Caco-2 (cell line): ENCODE measurements around the gene CAMK1D. TPM values are rescaled to one million over a fixed set of nuclear protein-coding genes. Genes with fewer than 3 reads are reported as not detected.

Experiments used
- BruUV-seq: library from RNA; stranded (reverse); fragments of 400-500 nt; replicated peaks from 2 replicates; lab custom pipeline; 2021; lab: Mats Ljungman, UMichigan
- CTCF ChIA-PET: fragments of 300-600 bp; sonication (Branson Sonifier 250); formaldehyde crosslinking; loops from one replicate; lab custom pipeline; 2022; ENCODE audit warnings: antibody characterized with exemption; lab: Charles Lee
- POLR2A ChIA-PET: fragments of 300-600 bp; sonication (Branson Sonifier 250); formaldehyde crosslinking; loops from one replicate; lab custom pipeline; 2022; ENCODE audit warnings: antibody characterized with exemption; lab: Charles Lee
- DNase-seq, 2 experiments: peaks; one replicate each; pipeline versions ENCODE4 v3.0.0 to v3.0.0-alpha.2; 2020 to 2022
- H3K27me3 ChIP-seq: replicated peaks from 2 replicates; pipeline ENCODE4 v1.6.0; 2011; ENCODE audit warnings: low read length; ENCODE audit not compliant: control insufficient read depth, insufficient read depth
- H3K36me3 ChIP-seq: 2 replicates; pipeline ENCODE4 v1.5.1; 2011; ENCODE audit warnings: low read length; ENCODE audit not compliant: control insufficient read depth, insufficient read depth
- H3K4me1 ChIP-seq: fragments of 250-450 bp; sonication (Bioruptor Pico); 2 replicates; pipeline ENCODE4 v1.5.1; 2020; ENCODE audit warnings: mild to moderate bottlenecking
- H3K4me3 ChIP-seq: 2 replicates; pipeline ENCODE4 v1.5.1; 2011; ENCODE audit warnings: low read depth, mild to moderate bottlenecking, control low read depth, low read length
- H3K9me3 ChIP-seq: fragments of 250-450 bp; sonication (Bioruptor Pico); 2 replicates; pipeline ENCODE4 v1.5.1; 2020; ENCODE audit warnings: mild to moderate bottlenecking, moderate library complexity
- H3K27ac Mint-ChIP-seq: one replicate; pipeline ENCODE4 v1.8.0; 2022; ENCODE audit warnings: mixed read lengths; ENCODE audit not compliant: unreplicated experiment
- H3K27me3 Mint-ChIP-seq: one replicate; pipeline ENCODE4 v1.8.0; 2022; ENCODE audit warnings: mixed read lengths; ENCODE audit not compliant: insufficient read depth, unreplicated experiment
- H3K36me3 Mint-ChIP-seq: one replicate; pipeline ENCODE4 v1.8.0; 2022; ENCODE audit warnings: mild to moderate bottlenecking, mixed read lengths; ENCODE audit not compliant: insufficient read depth, unreplicated experiment
- H3K4me1 Mint-ChIP-seq: one replicate; pipeline ENCODE4 v1.8.0; 2022; ENCODE audit warnings: low read depth, mixed read lengths; ENCODE audit not compliant: unreplicated experiment
- H3K4me3 Mint-ChIP-seq: one replicate; pipeline ENCODE4 v1.8.0; 2022; ENCODE audit warnings: mild to moderate bottlenecking, moderate library complexity, mixed read lengths; ENCODE audit not compliant: unreplicated experiment
- H3K9me3 Mint-ChIP-seq: one replicate; pipeline ENCODE4 v1.8.0; 2022; ENCODE audit warnings: mixed read lengths; ENCODE audit not compliant: unreplicated experiment
- intact Hi-C: fragments of 100-400 bp; cut with micrococcal nuclease; formaldehyde crosslinking; loops from one replicate; pipeline ENCODE4 v1.10.0; 2022; ENCODE audit not compliant: unreplicated experiment
- total RNA-seq: library from RNA; stranded (reverse); gene quantifications from 2 replicates; pipeline ENCODE4 v1.2.3, GENCODE V29; 2022
- TF ChIP-seq, protein P1 (sequence below), 2 experiments: fragments of 200-600 bp in 1 of 2; IDR thresholded peaks; 1 replicate in 1 of 2; 2 replicates in 1 of 2; pipeline versions ENCODE4 v1.5.1 to v1.8.0; 2011 to 2022; ENCODE audit warnings: antibody characterized with exemption in 1 of 2, control low read depth in 1 of 2, inconsistent platforms in 1 of 2, low read depth in 1 of 2, low read length in 1 of 2, mild to moderate bottlenecking in 1 of 2, moderate library complexity in 1 of 2; ENCODE audit not compliant: insufficient read depth in 1 of 2, severe bottlenecking in 1 of 2, unreplicated experiment in 1 of 2

Gene CAMK1D
- total RNA-seq, 1 experiment from 2014 or later = 10.9 TPM

DNA sequence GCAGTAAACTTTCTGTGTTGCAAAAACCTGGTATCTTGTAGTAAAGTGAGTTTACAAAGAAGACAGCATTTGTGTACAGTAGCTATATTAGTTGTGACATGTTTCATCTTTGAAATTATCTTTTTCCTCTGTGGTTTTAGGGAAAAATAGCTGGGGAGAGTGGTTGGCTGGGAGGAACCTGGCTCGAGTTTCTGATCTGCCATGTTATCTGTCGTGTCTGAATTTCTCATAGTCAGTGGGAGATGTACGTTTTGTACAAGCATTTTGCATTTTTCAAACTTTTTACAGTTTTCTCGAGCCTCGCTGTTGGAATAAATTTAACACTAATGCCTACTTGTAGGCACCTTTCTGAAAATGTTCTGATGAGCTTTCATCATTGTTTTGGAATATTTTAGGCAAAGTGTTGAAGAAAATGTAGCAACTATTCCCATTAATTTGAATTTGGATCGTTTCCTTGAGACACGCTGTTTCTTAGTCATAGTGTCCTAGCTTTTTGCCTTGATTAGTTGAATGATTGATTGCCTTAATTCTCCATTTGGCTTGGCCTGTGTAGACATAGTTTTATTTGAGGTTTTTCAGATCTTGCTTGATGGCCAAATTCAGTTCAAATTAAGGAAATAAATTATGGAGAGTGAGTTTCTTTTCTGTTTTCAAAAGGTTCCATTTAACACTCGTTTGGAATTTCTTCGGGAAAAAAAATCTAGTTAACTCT lies 65.1 kb downstream of the CAMK1D start:
- peaks cover 12% of the 10 kb centered on the region for H3K9me3 Mint-ChIP-seq
- Histone ChIP-seq H3K9me3 (no peaks in the 10 kb centered on the region), H3K4me1 (no peaks in the 10 kb centered on the region), H3K27me3 (no peaks in the 10 kb centered on the region), H3K4me3 (no peak overlapping the region), H3K36me3 (no peaks in the 10 kb centered on the region)
- H3K27ac Mint-ChIP-seq = no peak overlapping the region
- CTCF ChIA-PET = no interaction called here
- H3K27me3 Mint-ChIP-seq = no peaks in the 10 kb centered on the region
- no peak for DNase-seq
- H3K4me1 Mint-ChIP-seq = no peaks in the 10 kb centered on the region
- no peak overlapping the region for H3K4me3 Mint-ChIP-seq
- POLR2A ChIA-PET = interaction anchor here (0.7 kb wide), 1 partner anchor 14 kb away, joined by 8 read pairs; no protein-coding TSS in a partner anchor
- no peaks in the 10 kb centered on the region for H3K36me3 Mint-ChIP-seq
- TF ChIP-seq, protein P1, sequence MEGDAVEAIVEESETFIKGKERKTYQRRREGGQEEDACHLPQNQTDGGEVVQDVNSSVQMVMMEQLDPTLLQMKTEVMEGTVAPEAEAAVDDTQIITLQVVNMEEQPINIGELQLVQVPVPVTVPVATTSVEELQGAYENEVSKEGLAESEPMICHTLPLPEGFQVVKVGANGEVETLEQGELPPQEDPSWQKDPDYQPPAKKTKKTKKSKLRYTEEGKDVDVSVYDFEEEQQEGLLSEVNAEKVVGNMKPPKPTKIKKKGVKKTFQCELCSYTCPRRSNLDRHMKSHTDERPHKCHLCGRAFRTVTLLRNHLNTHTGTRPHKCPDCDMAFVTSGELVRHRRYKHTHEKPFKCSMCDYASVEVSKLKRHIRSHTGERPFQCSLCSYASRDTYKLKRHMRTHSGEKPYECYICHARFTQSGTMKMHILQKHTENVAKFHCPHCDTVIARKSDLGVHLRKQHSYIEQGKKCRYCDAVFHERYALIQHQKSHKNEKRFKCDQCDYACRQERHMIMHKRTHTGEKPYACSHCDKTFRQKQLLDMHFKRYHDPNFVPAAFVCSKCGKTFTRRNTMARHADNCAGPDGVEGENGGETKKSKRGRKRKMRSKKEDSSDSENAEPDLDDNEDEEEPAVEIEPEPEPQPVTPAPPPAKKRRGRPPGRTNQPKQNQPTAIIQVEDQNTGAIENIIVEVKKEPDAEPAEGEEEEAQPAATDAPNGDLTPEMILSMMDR (IDR thresholded peaks at IDR 0.05; ENCODE audit: insufficient read depth in 1 of 2, low read depth in 1 of 2, low read length in 1 of 2, severe bottlenecking in 1 of 2, unreplicated experiment in 1 of 2) = no peak
- no TSS peak for BruUV-seq
- intact Hi-C loops = no loop called here

DNA sequence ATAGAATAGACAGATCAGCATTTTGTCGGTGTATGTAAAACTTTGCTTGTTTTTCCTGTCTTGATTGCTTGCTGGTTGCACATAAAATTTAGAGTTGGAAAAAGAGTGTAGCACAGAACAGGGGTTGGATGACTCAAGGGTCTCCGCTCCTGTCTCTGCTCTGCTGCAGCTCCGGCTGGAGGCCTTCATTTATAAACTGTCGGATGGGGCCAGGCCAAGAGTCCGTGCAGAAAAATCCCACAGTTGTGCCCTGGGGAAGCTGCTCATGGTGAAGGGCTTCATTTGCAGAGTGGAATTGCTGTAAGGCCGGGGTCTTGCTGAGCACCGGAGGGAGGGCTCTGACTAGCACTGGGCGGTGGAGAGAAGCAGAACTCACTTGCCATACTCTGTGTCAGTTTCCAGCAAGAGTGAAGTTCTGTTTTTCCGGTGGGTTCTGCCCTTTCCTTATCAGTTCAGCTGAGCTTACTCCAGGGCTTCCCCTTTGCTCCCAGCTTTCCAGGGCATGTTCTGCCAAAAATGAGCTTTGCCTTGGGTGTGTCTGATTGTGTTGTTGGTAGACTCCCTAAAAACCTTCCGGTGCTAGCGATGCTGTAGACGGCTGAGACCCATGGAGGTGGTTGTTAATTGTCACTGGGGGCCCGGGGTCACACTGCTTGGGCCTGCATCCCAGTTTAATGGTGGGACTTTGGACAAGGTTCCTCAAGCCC lies 67.2 kb downstream of the CAMK1D start:
- no peak overlapping the region for H3K4me3 ChIP-seq
- no peaks in the 10 kb centered on the region for H3K4me1 ChIP-seq
- H3K9me3 ChIP-seq = no peaks in the 10 kb centered on the region
- Mint-ChIP-seq H3K27me3 (no peaks in the 10 kb centered on the region), H3K4me1 (no peaks in the 10 kb centered on the region), H3K9me3 (peaks cover 12% of the 10 kb centered on the region), H3K27ac (no peak overlapping the region), H3K4me3 (no peak overlapping the region), H3K36me3 (no peaks in the 10 kb centered on the region)
- TF ChIP-seq, protein P1 (IDR thresholded peaks at IDR 0.05; ENCODE audit: insufficient read depth in 1 of 2, low read depth in 1 of 2, low read length in 1 of 2, severe bottlenecking in 1 of 2, unreplicated experiment in 1 of 2) = no peak
- no TSS peak for BruUV-seq
- H3K36me3 ChIP-seq = no peaks in the 10 kb centered on the region
- ChIA-PET POLR2A (no interaction called here), CTCF (no interaction called here)
- H3K27me3 ChIP-seq = no peaks in the 10 kb centered on the region
- DNase-seq = peak in 1 of 2 experiments; percentile 19
- intact Hi-C loops = no loop called here

DNA sequence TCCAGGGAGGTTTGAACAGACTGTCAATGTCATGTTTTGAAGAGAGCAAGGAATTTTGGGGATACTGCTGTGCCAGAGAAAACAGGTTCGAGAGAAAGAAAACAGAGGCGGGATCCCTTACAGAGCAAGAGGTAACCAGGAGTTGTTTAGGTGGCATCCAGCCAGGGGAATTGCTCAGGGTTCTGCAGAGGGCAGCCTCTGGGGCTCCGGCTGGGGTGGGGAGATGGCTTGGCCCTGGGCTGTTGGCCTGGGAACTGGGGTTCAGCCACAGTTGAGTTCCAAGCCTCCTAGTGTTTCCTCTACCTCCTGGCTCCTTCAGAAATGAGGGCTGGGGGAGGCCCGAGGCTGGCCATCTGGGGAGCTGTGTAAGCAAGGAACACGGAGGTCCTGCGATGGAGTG lies 68.0 kb downstream of the CAMK1D start:
- Histone ChIP-seq H3K36me3 (no peaks in the 10 kb centered on the region), H3K9me3 (no peaks in the 10 kb centered on the region), H3K4me3 (no peak overlapping the region), H3K4me1 (no peaks in the 10 kb centered on the region), H3K27me3 (no peaks in the 10 kb centered on the region)
- no peaks in the 10 kb centered on the region for H3K4me1 Mint-ChIP-seq
- intact Hi-C loops = no loop called here
- TF ChIP-seq, protein P1 (IDR thresholded peaks at IDR 0.05; ENCODE audit: insufficient read depth in 1 of 2, low read depth in 1 of 2, low read length in 1 of 2, severe bottlenecking in 1 of 2, unreplicated experiment in 1 of 2) = no peak
- no peak overlapping the region for H3K27ac Mint-ChIP-seq
- H3K36me3 Mint-ChIP-seq = no peaks in the 10 kb centered on the region
- H3K9me3 Mint-ChIP-seq = peaks cover 12% of the 10 kb centered on the region
- POLR2A ChIA-PET = no interaction called here
- no TSS peak for BruUV-seq
- no peak overlapping the region for H3K4me3 Mint-ChIP-seq
- no peaks in the 10 kb centered on the region for H3K27me3 Mint-ChIP-seq
- CTCF ChIA-PET = no interaction called here
- peak in 1 of 2 experiments; percentile 21 for DNase-seq
